ENCODE results near the gene RPLP1. TPM values are rescaled to one million over a fixed set of nuclear protein-coding genes. Genes with fewer than 3 reads are reported as not detected.

RPLP1 gene
- total and polyA plus RNA-seq, 11 donors = 487 to 1,852 (median 1,259) TPM

GRCh38 chr15:69497076-69497475, 44.5 kb downstream of the RPLP1 start:
- H3K27ac ChIP-seq = no peak overlapping the region
- no peak for DNase-seq
- H3K27me3 ChIP-seq = no peaks in the 10 kb centered on the region
- TF ChIP-seq POLR2A (IDR thresholded peaks at IDR 0.05) (no peak), CTCF (IDR thresholded peaks at IDR 0.05) (no peak)
- peaks cover 0 to 17% (median 5%) of the 10 kb centered on the region in 12 donors for H3K4me1 ChIP-seq
- H3K36me3 ChIP-seq = no peaks in the 10 kb centered on the region
- intact Hi-C loops (cut with DNase I) = no loop called here
- ATAC-seq = no peak
- 77 to 94% (median 92%) methylated on average over 1 of the region's 1 CpG for WGBS, 4 donors
- peaks cover 0 to 8% (median 0%) of the 10 kb centered on the region in 12 donors for H3K9me3 ChIP-seq
- no peak overlapping the region for H3K4me3 ChIP-seq

- WGBS, 4 donors = 82 to 95% (median 83%) methylated on average over 1 of the region's 1 CpG
- no peak for DNase-seq
- Histone ChIP-seq H3K27ac (no peak overlapping the region), H3K4me3 (no peak overlapping the region), H3K27me3 (no peaks in the 10 kb centered on the region), H3K36me3 (no peaks in the 10 kb centered on the region), H3K9me3 (peaks cover 0 to 3% (median 0%) of the 10 kb centered on the region in 12 donors), H3K4me1 (peaks cover 0 to 17% (median 5%) of the 10 kb centered on the region in 12 donors)
- intact Hi-C loops (cut with DNase I) = no loop called here
- ATAC-seq = no peak
- TF ChIP-seq CTCF (IDR thresholded peaks at IDR 0.05) (no peak), POLR2A (IDR thresholded peaks at IDR 0.05) (no peak)
These were observed 45.0 kb downstream of the RPLP1 start for GRCh38 chr15:69497667-69498066.

- Histone ChIP-seq H3K27me3 (no peaks in the 10 kb centered on the region), H3K27ac (no peak overlapping the region), H3K4me3 (no peak overlapping the region), H3K36me3 (no peaks in the 10 kb centered on the region), H3K9me3 (no peaks in the 10 kb centered on the region), H3K4me1 (peaks cover 0 to 17% (median 5%) of the 10 kb centered on the region in 12 donors)
- 90 to 93% (median 91%) methylated on average over 15 of the region's 15 CpGs for WGBS, 4 donors
- intact Hi-C loops (cut with DNase I) = no loop called here
- TF ChIP-seq POLR2A (IDR thresholded peaks at IDR 0.05) (no peak), CTCF (IDR thresholded peaks at IDR 0.05) (no peak)
- DNase-seq (no peak), ATAC-seq (no peak)
These were observed 45.7 kb downstream of the RPLP1 start for GRCh38 chr15:69498282-69498681.

GRCh38 chr15:69498987-69499386, 46.4 kb downstream of the RPLP1 start:
- no peaks in the 10 kb centered on the region for H3K36me3 ChIP-seq
- no peak overlapping the region for H3K4me3 ChIP-seq
- no peak for DNase-seq
- no peak overlapping the region for H3K27ac ChIP-seq
- no peak for TF ChIP-seq CTCF (IDR thresholded peaks at IDR 0.05)
- TF ChIP-seq POLR2A (IDR thresholded peaks at IDR 0.05) = no peak
- 80 to 82% (median 81%) methylated on average over 6 of the region's 6 CpGs for WGBS, 4 donors
- peaks cover 0 to 17% (median 5%) of the 10 kb centered on the region in 12 donors for H3K4me1 ChIP-seq
- ATAC-seq = no peak
- H3K27me3 ChIP-seq = no peaks in the 10 kb centered on the region
- intact Hi-C loops (cut with DNase I) = no loop called here
- H3K9me3 ChIP-seq = no peaks in the 10 kb centered on the region

All from heart left ventricle (tissue), 16 donors.